GM21528 (cell line): Measurements from ENCODE around the gene TSPAN4.

Source experiments
- ATAC-seq: cut with Tn5 transposase; IDR thresholded peaks from one replicate; pipeline ENCODE4 v1.9.1; 2021; ENCODE audit warnings: mild to moderate bottlenecking, moderate library complexity; ENCODE audit not compliant: unreplicated experiment, low FRiP score

TSPAN4 gene

GRCh38 chr11:900545-900944 lies 57.9 kb downstream of the TSPAN4 start:
- no peak for ATAC-seq

GRCh38 chr11:901452-902061 lies 58.9 kb downstream of the TSPAN4 start:
- no peak for ATAC-seq

GRCh38 chr11:904380-904779 lies 61.7 kb downstream of the TSPAN4 start:
- ATAC-seq = no peak

GRCh38 chr11:905952-906351 lies 63.3 kb downstream of the TSPAN4 start:
- no peak for ATAC-seq

GRCh38 chr11:907668-908067 lies 65.0 kb downstream of the TSPAN4 start:
- no peak for ATAC-seq

GRCh38 chr11:908273-908672 lies 65.6 kb downstream of the TSPAN4 start:
- ATAC-seq = no peak

- no peak for ATAC-seq
Observed at GRCh38 chr11:909406-909805, 66.8 kb downstream of the TSPAN4 start.

- peak; percentile 20 for ATAC-seq
Observed at GRCh38 chr11:910044-910588, 67.5 kb downstream of the TSPAN4 start.

GRCh38 chr11:910589-911030 lies 68.0 kb downstream of the TSPAN4 start, which contains the start of gene CHID1:
Gene CHID1 (minus strand): TSS chr11:910810. CDS start chr11:904816, 5,994 bp downstream.
- ATAC-seq = peak; percentile 80

- ATAC-seq = peak; percentile 44
Observed at GRCh38 chr11:911031-911889, 68.6 kb downstream of the TSPAN4 start.

- ATAC-seq = no peak
Observed at GRCh38 chr11:911890-912219, 69.2 kb downstream of the TSPAN4 start.

GRCh38 chr11:912266-912665 lies 69.6 kb downstream of the TSPAN4 start:
- no peak for ATAC-seq

GRCh38 chr11:913043-913442 lies 70.4 kb downstream of the TSPAN4 start:
- no peak for ATAC-seq

GRCh38 chr11:914204-914603 lies 71.6 kb downstream of the TSPAN4 start:
- no peak for ATAC-seq

GRCh38 chr11:914747-915501 lies 72.3 kb downstream of the TSPAN4 start:
- ATAC-seq = no peak
